Measurements from ENCODE around the gene TTC38.

DNA sequence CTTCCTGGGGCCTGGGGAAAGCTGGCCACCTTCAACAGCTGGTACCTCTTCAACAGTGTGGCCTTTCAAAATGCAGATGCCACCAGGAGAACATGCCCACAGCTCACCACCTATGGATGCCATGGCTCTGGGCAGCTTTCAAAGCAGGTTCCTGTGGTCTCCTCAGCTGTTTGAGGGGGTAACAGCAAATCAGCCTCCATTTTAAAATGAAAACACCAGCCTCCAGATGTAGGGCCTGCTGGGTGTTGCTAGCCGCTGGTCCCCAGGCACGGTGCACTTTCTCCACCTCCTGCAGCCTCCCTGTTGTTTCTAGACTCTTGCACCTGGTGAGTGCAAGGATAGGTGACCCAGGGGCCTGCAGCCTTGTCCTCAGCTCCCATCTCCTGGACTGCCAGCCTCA is 27.7 kb upstream of the TTC38 start:
- TF ChIP-seq, protein P1, sequence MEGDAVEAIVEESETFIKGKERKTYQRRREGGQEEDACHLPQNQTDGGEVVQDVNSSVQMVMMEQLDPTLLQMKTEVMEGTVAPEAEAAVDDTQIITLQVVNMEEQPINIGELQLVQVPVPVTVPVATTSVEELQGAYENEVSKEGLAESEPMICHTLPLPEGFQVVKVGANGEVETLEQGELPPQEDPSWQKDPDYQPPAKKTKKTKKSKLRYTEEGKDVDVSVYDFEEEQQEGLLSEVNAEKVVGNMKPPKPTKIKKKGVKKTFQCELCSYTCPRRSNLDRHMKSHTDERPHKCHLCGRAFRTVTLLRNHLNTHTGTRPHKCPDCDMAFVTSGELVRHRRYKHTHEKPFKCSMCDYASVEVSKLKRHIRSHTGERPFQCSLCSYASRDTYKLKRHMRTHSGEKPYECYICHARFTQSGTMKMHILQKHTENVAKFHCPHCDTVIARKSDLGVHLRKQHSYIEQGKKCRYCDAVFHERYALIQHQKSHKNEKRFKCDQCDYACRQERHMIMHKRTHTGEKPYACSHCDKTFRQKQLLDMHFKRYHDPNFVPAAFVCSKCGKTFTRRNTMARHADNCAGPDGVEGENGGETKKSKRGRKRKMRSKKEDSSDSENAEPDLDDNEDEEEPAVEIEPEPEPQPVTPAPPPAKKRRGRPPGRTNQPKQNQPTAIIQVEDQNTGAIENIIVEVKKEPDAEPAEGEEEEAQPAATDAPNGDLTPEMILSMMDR (IDR thresholded peaks at IDR 0.05) = no peak
- no peak for TF ChIP-seq POLR2A (IDR thresholded peaks at IDR 0.05)

All from testis (tissue), 2 donors.